ACC112 (cell line): ENCODE results near the gene CROCC2.

ENCODE experiments used
- H2AFZ ChIP-seq: fragments of 200-600 bp; sonication (generic); one replicate; pipeline ENCODE4 v1.6.0; 2017; ENCODE audit warnings: antibody characterized with exemption, low read length; ENCODE audit not compliant: unreplicated experiment
- H3K27ac ChIP-seq: fragments of 200-600 bp; sonication (generic); 2 replicates; pipeline ENCODE4 v1.5.1; 2014; ENCODE audit warnings: low read depth, mild to moderate bottlenecking, antibody characterized with exemption, low read length, moderate library complexity
- H3K27me3 ChIP-seq: fragments of 200-600 bp; sonication (generic); 2 replicates; pipeline ENCODE4 v1.6.1; 2014; ENCODE audit warnings: mild to moderate bottlenecking, antibody characterized with exemption, low read length, moderate library complexity, mixed read lengths; ENCODE audit not compliant: insufficient read depth
- H3K36me3 ChIP-seq: fragments of 200-600 bp; sonication (generic); 2 replicates; pipeline ENCODE4 v1.6.1; 2016; ENCODE audit warnings: mild to moderate bottlenecking, antibody characterized with exemption, low read length, moderate library complexity, mixed read lengths; ENCODE audit not compliant: insufficient read depth
- H3K4me1 ChIP-seq: fragments of 200-600 bp; sonication (generic); one replicate; pipeline ENCODE4 v1.6.1; 2016; ENCODE audit warnings: low read length, mixed read lengths; ENCODE audit not compliant: insufficient read depth, unreplicated experiment, control insufficient read depth
- H3K4me3 ChIP-seq: fragments of 200-600 bp; sonication (generic); 2 replicates; pipeline ENCODE4 v1.5.1; 2014; ENCODE audit warnings: mild to moderate bottlenecking, low read depth, low read length
- H3K79me2 ChIP-seq: fragments of 200-600 bp; sonication (generic); one replicate; pipeline ENCODE4 v1.6.0; 2016; ENCODE audit warnings: low read length; ENCODE audit not compliant: control insufficient read depth, unreplicated experiment, insufficient read depth

Gene CROCC2

GRCh38 chr2:240981280-240981679, 75.1 kb downstream of the CROCC2 start:
- Histone ChIP-seq H3K79me2 (no peaks in the 10 kb centered on the region), H3K4me1 (peaks cover 10% of the 10 kb centered on the region), H2AFZ (no peak overlapping the region), H3K27me3 (no peaks in the 10 kb centered on the region), H3K27ac (no peak overlapping the region), H3K4me3 (no peak overlapping the region), H3K36me3 (no peaks in the 10 kb centered on the region)

DNA sequence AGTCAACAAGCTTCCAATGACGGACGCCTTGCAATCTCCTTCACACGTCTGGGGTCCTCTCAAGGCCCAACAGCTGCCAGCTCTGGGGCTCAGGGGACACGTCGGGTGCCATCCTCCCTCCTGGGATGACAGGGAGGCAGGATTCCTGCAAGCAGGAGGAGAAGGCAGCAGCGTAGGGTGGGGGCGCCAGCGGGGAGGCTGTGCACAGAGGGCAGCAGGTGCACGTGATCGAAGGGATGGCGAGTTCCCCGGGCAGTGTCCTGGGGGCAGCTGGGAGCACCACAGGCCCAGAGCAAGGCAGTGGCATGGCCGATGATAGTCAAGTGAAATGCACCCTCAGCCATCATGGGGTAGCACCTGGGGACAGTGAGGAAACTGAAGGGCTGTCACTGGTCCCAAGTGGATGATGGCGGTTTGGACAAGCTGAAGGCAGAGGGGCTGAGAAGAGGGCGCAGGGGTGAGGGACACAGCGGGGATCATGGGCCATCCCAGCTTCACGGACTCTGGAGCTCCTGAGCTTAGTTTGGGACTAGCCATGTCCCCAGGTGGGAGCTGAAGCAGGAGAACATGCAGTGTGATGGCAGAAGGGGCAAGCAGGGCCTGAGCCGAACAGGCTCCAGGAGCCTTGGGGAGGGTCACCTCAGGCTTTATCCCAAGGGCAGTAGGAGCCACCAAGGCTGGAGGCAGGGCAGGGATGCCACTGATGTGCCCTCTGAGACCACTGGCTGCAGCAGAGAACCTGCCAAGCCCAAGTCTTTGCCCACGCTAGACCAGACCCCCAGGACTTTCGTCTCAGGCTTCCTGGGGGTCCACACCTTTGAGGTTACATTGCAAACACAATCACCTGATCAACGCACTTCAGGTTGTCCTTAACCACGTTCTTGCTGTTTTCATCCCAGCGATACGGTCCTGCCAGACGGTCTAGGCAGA, 76.0 kb downstream of the CROCC2 start:
- H3K27ac ChIP-seq, result no peak overlapping the region
- H3K4me3 ChIP-seq, result no peak overlapping the region
- no peak overlapping the region for H2AFZ ChIP-seq
- H3K4me1 ChIP-seq, result peaks cover 16% of the 10 kb centered on the region
- no peaks in the 10 kb centered on the region for H3K79me2 ChIP-seq
- H3K27me3 ChIP-seq, result no peaks in the 10 kb centered on the region
- H3K36me3 ChIP-seq, result no peaks in the 10 kb centered on the region

DNA sequence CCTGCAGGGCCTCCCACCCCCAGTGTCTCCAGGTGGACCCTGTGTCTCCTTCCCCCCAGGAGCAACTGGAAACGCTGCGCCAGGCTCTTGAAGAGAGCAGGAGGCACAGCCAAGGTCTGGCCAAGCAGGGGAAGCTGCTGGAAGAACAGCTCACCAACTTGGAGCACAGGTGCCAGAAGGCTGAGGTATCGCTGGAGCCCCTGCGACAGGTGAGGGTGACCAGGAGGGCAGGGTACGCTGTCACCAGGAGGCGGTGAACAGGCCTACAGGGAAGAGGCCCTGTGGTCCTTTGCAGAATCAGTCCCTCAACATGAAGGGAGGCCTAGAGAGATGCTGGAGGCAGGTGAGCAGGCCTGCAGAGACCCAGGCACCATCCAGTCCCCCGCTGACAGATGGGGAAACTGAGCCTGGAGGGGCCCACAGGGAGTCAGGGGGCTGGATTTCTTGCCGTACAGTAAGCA, 76.7 kb downstream of the CROCC2 start:
- Histone ChIP-seq H3K27ac (no peak overlapping the region), H3K4me1 (peaks cover 22% of the 10 kb centered on the region), H3K79me2 (no peaks in the 10 kb centered on the region), H3K36me3 (no peaks in the 10 kb centered on the region), H2AFZ (no peak overlapping the region), H3K4me3 (no peak overlapping the region), H3K27me3 (no peaks in the 10 kb centered on the region)

- no peak overlapping the region for H3K4me3 ChIP-seq
- H3K27ac ChIP-seq, result no peak overlapping the region
- no peaks in the 10 kb centered on the region for H3K79me2 ChIP-seq
- peaks cover 6% of the 10 kb centered on the region; the same call in 1 of the 2 replicates for H3K36me3 ChIP-seq
- no peak overlapping the region for H2AFZ ChIP-seq
- peaks cover 22% of the 10 kb centered on the region for H3K4me1 ChIP-seq
- no peaks in the 10 kb centered on the region for H3K27me3 ChIP-seq
Observed at GRCh38 chr2:240983361-240983995, 77.3 kb downstream of the CROCC2 start.

GRCh38 chr2:240983996-240984498, 77.9 kb downstream of the CROCC2 start:
- Histone ChIP-seq H3K4me3 (no peak overlapping the region), H2AFZ (no peak overlapping the region), H3K27me3 (no peaks in the 10 kb centered on the region)

DNA sequence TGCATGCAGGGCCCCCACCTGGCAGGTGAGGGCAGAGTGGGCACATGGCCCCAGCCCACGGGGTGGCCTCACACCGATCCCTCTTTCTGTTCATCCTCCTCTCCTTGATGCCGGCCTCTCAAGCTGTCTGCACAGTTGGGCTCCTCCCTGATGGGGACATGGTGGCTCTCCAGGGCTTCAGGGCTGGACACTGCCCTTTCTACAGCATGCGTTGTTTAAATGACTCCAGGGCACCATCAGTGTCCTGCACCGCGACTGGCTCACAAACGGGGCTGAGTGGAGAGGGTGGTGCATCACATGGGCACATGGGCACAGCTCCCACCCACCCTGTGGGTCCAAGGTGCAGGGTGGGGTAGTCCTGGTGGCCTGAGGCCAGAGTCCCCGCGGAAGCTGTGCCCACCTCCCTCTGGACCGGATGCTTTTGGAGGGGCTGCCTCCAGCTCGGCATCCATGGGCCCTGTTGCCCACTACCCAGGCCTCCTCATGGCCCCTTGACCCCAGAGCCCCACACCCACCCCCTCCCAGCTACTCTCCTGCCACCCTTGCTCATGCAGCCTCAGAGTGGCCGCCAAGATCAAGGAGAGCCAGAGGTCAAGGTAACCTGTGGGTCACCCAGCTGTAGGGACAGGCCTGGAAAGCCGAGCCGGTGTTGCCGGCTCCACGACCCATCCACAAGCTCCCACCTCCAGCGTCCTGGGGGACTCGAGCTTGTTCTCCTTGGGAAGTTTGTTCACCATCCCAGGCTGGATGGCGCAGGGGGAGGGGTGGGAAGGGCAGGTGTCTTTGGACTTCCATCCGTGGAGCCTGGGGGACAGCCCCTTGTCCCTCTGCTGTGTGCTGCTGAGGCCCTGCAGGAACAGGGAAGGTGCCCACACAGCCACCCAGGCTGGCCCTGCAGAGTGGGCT, 80.0 kb downstream of the CROCC2 start:
- H3K27me3 ChIP-seq, result no peaks in the 10 kb centered on the region
- H2AFZ ChIP-seq, result no peak overlapping the region
- H3K36me3 ChIP-seq, result peaks cover 8% of the 10 kb centered on the region; the same call in 1 of the 2 replicates
- no peaks in the 10 kb centered on the region for H3K79me2 ChIP-seq
- H3K4me3 ChIP-seq, result no peak overlapping the region
- peaks cover 23% of the 10 kb centered on the region for H3K4me1 ChIP-seq
- no peak overlapping the region for H3K27ac ChIP-seq

More at GRCh38 chr2:240983996-240984498, 77.9 kb downstream of the CROCC2 start:
- H3K27ac ChIP-seq, result no peak overlapping the region
- peaks cover 8% of the 10 kb centered on the region; the same call in 1 of the 2 replicates for H3K36me3 ChIP-seq
- H3K79me2 ChIP-seq, result no peaks in the 10 kb centered on the region
- H3K4me1 ChIP-seq, result peaks cover 22% of the 10 kb centered on the region

GRCh38 chr2:240986787-240987411, 80.8 kb downstream of the CROCC2 start:
- no peak overlapping the region for H3K27ac ChIP-seq
- peaks cover 22% of the 10 kb centered on the region for H3K4me1 ChIP-seq
- H3K27me3 ChIP-seq, result no peaks in the 10 kb centered on the region
- no peaks in the 10 kb centered on the region for H3K79me2 ChIP-seq
- H3K36me3 ChIP-seq, result peaks cover 8% of the 10 kb centered on the region; the same call in 1 of the 2 replicates
- no peak overlapping the region for H2AFZ ChIP-seq
- H3K4me3 ChIP-seq, result no peak overlapping the region

GRCh38 chr2:240987588-240987987, 81.5 kb downstream of the CROCC2 start:
- Histone ChIP-seq H3K27me3 (no peaks in the 10 kb centered on the region), H3K4me3 (no peak overlapping the region), H3K4me1 (peaks cover 26% of the 10 kb centered on the region), H3K27ac (no peak overlapping the region), H2AFZ (no peak overlapping the region), H3K79me2 (no peaks in the 10 kb centered on the region), H3K36me3 (peaks cover 8% of the 10 kb centered on the region; the same call in 1 of the 2 replicates)

- Histone ChIP-seq H3K79me2 (no peaks in the 10 kb centered on the region), H3K36me3 (peaks cover 8% of the 10 kb centered on the region; the same call in 1 of the 2 replicates), H3K4me3 (no peak overlapping the region), H3K27ac (no peak overlapping the region), H3K27me3 (no peaks in the 10 kb centered on the region), H2AFZ (no peak overlapping the region), H3K4me1 (peaks cover 26% of the 10 kb centered on the region)
Observed at GRCh38 chr2:240988146-240988545, 82.0 kb downstream of the CROCC2 start.
